HEK293 (cell line): ENCODE measurements around the gene PADI3.

Source experiments
- BCL11B ChIP-seq: fragments of 450-650 bp; formaldehyde crosslinking; IDR thresholded peaks from 2 replicates; pipeline ENCODE4 v1.5.1; 2016; ENCODE audit warnings: low read depth, missing biosample characterization, missing genetic modification characterization
- GFI1B ChIP-seq: fragments of 450-650 bp; formaldehyde crosslinking; IDR thresholded peaks from 2 replicates; pipeline ENCODE4 v1.5.1; 2016; ENCODE audit warnings: missing biosample characterization, missing genetic modification characterization
- HIC1 ChIP-seq: fragments of 450-650 bp; formaldehyde crosslinking; IDR thresholded peaks from 2 replicates; pipeline ENCODE4 v1.5.1; 2016; ENCODE audit warnings: missing biosample characterization, missing genetic modification characterization
- KLF16 ChIP-seq: fragments of 450-650 bp; formaldehyde crosslinking; IDR thresholded peaks from 2 replicates; pipeline ENCODE4 v1.5.1; 2017; ENCODE audit warnings: missing biosample characterization, missing genetic modification characterization
- PATZ1 ChIP-seq: fragments of 450-650 bp; formaldehyde crosslinking; IDR thresholded peaks from 2 replicates; pipeline ENCODE4 v1.5.1; 2016; ENCODE audit warnings: missing biosample characterization, missing genetic modification characterization
- SCRT2 ChIP-seq: fragments of 450-650 bp; formaldehyde crosslinking; IDR thresholded peaks from 2 replicates; pipeline ENCODE4 v1.5.1; 2016; ENCODE audit warnings: missing biosample characterization, missing genetic modification characterization
- SP7 ChIP-seq: fragments of 450-650 bp; formaldehyde crosslinking; IDR thresholded peaks from 2 replicates; pipeline ENCODE4 v1.5.1; 2016; ENCODE audit warnings: missing biosample characterization, missing genetic modification characterization
- TRIM28 ChIP-seq: IDR thresholded peaks from 2 replicates; pipeline ENCODE4 v1.6.1; 2011; ENCODE audit warnings: low read length, control low read depth, borderline replicate concordance
- WT1 ChIP-seq: fragments of 450-650 bp; formaldehyde crosslinking; IDR thresholded peaks from 2 replicates; pipeline ENCODE4 v1.5.1; 2016; ENCODE audit warnings: missing biosample characterization, missing genetic modification characterization
- ZBTB26 ChIP-seq: fragments of 450-650 bp; formaldehyde crosslinking; optimal IDR thresholded peaks from 2 replicates; pipeline ENCODE3; 2016; ENCODE audit warnings: missing biosample characterization, mild to moderate bottlenecking, missing genetic modification characterization
- ZBTB44 ChIP-seq: fragments of 450-650 bp; IDR thresholded peaks from 2 replicates; pipeline ENCODE4 v1.5.1; 2018; ENCODE audit warnings: missing biosample characterization, mild to moderate bottlenecking, missing genetic modification characterization
- ZBTB7A ChIP-seq: fragments of 450-650 bp; formaldehyde crosslinking; IDR thresholded peaks from 2 replicates; pipeline ENCODE4 v1.5.1; 2016; ENCODE audit warnings: low read depth, missing biosample characterization, missing genetic modification characterization
- ZEB2 ChIP-seq: fragments of 450-650 bp; formaldehyde crosslinking; IDR thresholded peaks from 2 replicates; pipeline ENCODE4 v1.5.1; 2016; ENCODE audit warnings: missing biosample characterization, missing genetic modification characterization
- ZFHX2 ChIP-seq: fragments of 450-650 bp; formaldehyde crosslinking; conservative IDR thresholded peaks from 2 replicates; pipeline ENCODE4 v1.5.1; 2016; ENCODE audit warnings: missing biosample characterization, missing genetic modification characterization
- ZNF10 ChIP-seq: fragments of 450-650 bp; formaldehyde crosslinking; IDR thresholded peaks from 2 replicates; pipeline ENCODE4 v1.5.1; 2017; ENCODE audit warnings: missing biosample characterization, missing genetic modification characterization
- ZNF18 ChIP-seq: fragments of 450-650 bp; formaldehyde crosslinking; IDR thresholded peaks from 2 replicates; pipeline ENCODE4 v1.5.1; 2016; ENCODE audit warnings: missing biosample characterization, missing genetic modification characterization
- ZNF23 ChIP-seq: fragments of 450-650 bp; formaldehyde crosslinking; IDR thresholded peaks from 2 replicates; pipeline ENCODE4 v1.5.1; 2016; ENCODE audit warnings: missing biosample characterization, missing genetic modification characterization, borderline replicate concordance
- ZNF292 ChIP-seq: fragments of 450-650 bp; formaldehyde crosslinking; IDR thresholded peaks from 2 replicates; pipeline ENCODE4 v1.5.1; 2016; ENCODE audit warnings: low read depth, missing biosample characterization, missing genetic modification characterization, borderline replicate concordance
- ZNF302 ChIP-seq: fragments of 450-650 bp; formaldehyde crosslinking; IDR thresholded peaks from 2 replicates; pipeline ENCODE4 v1.5.1; 2016; ENCODE audit warnings: missing biosample characterization, missing genetic modification characterization, low read depth
- ZNF324 ChIP-seq: fragments of 450-650 bp; formaldehyde crosslinking; IDR thresholded peaks from 2 replicates; pipeline ENCODE4 v1.5.1; 2016; ENCODE audit warnings: missing biosample characterization, missing genetic modification characterization
- ZNF449 ChIP-seq: fragments of 450-650 bp; formaldehyde crosslinking; IDR thresholded peaks from 2 replicates; pipeline ENCODE4 v1.5.1; 2017; ENCODE audit warnings: missing biosample characterization, mild to moderate bottlenecking, missing genetic modification characterization, moderate library complexity
- ZNF639 ChIP-seq: fragments of 450-650 bp; formaldehyde crosslinking; IDR thresholded peaks from 2 replicates; pipeline ENCODE4 v1.5.1; 2016; ENCODE audit warnings: missing biosample characterization, missing genetic modification characterization
- ZNF660 ChIP-seq: fragments of 450-650 bp; IDR thresholded peaks from 2 replicates; pipeline ENCODE4 v1.5.1; 2018; ENCODE audit warnings: missing biosample characterization, mild to moderate bottlenecking, missing genetic modification characterization
- ZNF704 ChIP-seq: fragments of 450-650 bp; formaldehyde crosslinking; IDR thresholded peaks from 2 replicates; pipeline ENCODE4 v1.5.1; 2016; ENCODE audit warnings: missing biosample characterization, missing genetic modification characterization
- ZSCAN30 ChIP-seq: fragments of 450-650 bp; IDR thresholded peaks from 2 replicates; pipeline ENCODE4 v1.5.1; 2018; ENCODE audit warnings: missing biosample characterization, mild to moderate bottlenecking, missing genetic modification characterization, moderate library complexity

Gene PADI3

GRCh38 chr1:17232759-17233661 lies 15.9 kb upstream of the PADI3 start (continued):
- TF ChIP-seq ZNF10 (tag by site-specific recombination) (peak; percentile 78), SP7 (tag by site-specific recombination) (peak; percentile 88), ZBTB7A (tag by site-specific recombination) (no peak), TRIM28 (peak; percentile 51; the same call in 1 of the 2 replicates), ZNF449 (tag by site-specific recombination) (no peak), PATZ1 (tag by site-specific recombination) (peak; percentile 48), ZEB2 (tag by site-specific recombination) (peak; percentile 83), ZNF302 (tag by site-specific recombination) (no peak), ZNF704 (no peak), GFI1B (tag by site-specific recombination) (peak; percentile 93), SCRT2 (peak; percentile 95), WT1 (tag by site-specific recombination) (peak; percentile 96), ZNF23 (no peak), BCL11B (no peak), ZFHX2 (tag by site-specific recombination) (peak; percentile 25; the same call in 1 of the 2 replicates), HIC1 (peak; percentile 81), ZNF324 (tag by site-specific recombination) (peak; percentile 52; the same call in 1 of the 2 replicates), KLF16 (peak; percentile 26; the same call in 1 of the 2 replicates), ZNF292 (no peak), ZNF18 (tag by site-specific recombination) (0 out of 2 replicates have a peak, but pooled peaks have one; percentile 26), ZBTB44 (tag by site-specific recombination) (peak; percentile 40; the same call in 1 of the 2 replicates), ZNF639 (tag by site-specific recombination) (peak; percentile 70; the same call in 1 of the 2 replicates), ZNF660 (tag by site-specific recombination) (peak; percentile 82), ZSCAN30 (peak; percentile 72), ZBTB26 (tag by site-specific recombination) (no peak)
